ENCODE results near the gene PJA2. TPM values are rescaled to one million over a fixed set of nuclear protein-coding genes. Genes with fewer than 3 reads are reported as not detected.

The PJA2 gene, protein sequence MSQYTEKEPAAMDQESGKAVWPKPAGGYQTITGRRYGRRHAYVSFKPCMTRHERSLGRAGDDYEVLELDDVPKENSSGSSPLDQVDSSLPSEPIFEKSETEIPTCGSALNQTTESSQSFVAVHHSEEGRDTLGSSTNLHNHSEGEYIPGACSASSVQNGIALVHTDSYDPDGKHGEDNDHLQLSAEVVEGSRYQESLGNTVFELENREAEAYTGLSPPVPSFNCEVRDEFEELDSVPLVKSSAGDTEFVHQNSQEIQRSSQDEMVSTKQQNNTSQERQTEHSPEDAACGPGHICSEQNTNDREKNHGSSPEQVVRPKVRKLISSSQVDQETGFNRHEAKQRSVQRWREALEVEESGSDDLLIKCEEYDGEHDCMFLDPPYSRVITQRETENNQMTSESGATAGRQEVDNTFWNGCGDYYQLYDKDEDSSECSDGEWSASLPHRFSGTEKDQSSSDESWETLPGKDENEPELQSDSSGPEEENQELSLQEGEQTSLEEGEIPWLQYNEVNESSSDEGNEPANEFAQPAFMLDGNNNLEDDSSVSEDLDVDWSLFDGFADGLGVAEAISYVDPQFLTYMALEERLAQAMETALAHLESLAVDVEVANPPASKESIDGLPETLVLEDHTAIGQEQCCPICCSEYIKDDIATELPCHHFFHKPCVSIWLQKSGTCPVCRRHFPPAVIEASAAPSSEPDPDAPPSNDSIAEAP
- total RNA-seq = 99.6 TPM

GRCh38 chr5:109409844-109410388 is at the start of gene PJA2:
Gene PJA2 (minus strand): TSS chr5:109409974. CDS start chr5:109383433, 26,541 bp downstream.

All from metanephros (tissue), 1 donor.